ENCODE measurements around the gene IGLON5.

IGLON5 gene

GRCh38 chr19:51339313-51339686 lies 27.9 kb downstream of the IGLON5 start:
- peak; percentile 18 for ATAC-seq
- TF ChIP-seq TCF4 (CRISPR knock-in tag; IDR thresholded peaks at IDR 0.05; ENCODE audit: borderline replicate concordance): no peak
- TF ChIP-seq ISL1 (CRISPR knock-in tag; IDR thresholded peaks at IDR 0.05): no peak
- TF ChIP-seq ZFP3 (CRISPR knock-in tag; IDR thresholded peaks at IDR 0.05): no peak
- TF ChIP-seq ESRRG (CRISPR knock-in tag; IDR thresholded peaks at IDR 0.05): no peak
- TF ChIP-seq PATZ1 (CRISPR knock-in tag; IDR thresholded peaks at IDR 0.05; ENCODE audit: borderline replicate concordance): no peak
- no peak for TF ChIP-seq CSDC2 (CRISPR knock-in tag; IDR thresholded peaks at IDR 0.05)
- no peak for TF ChIP-seq ZNF565 (CRISPR knock-in tag; conservative IDR thresholded peaks at IDR 0.05; ENCODE audit: low read depth)
- TF ChIP-seq GLIS3 (CRISPR knock-in tag; IDR thresholded peaks at IDR 0.05): no peak
- TF ChIP-seq ZFP30 (CRISPR knock-in tag; IDR thresholded peaks at IDR 0.05): no peak
- no peak for TF ChIP-seq POU6F1 (CRISPR knock-in tag; IDR thresholded peaks at IDR 0.05; ENCODE audit: borderline replicate concordance, low read depth)
- TF ChIP-seq SNAI2 (CRISPR knock-in tag; IDR thresholded peaks at IDR 0.05): no peak
- no peak for TF ChIP-seq ZC3H10 (CRISPR knock-in tag; IDR thresholded peaks at IDR 0.05)
- no peak for TF ChIP-seq ARNTL (CRISPR knock-in tag; IDR thresholded peaks at IDR 0.05; ENCODE audit: borderline replicate concordance, low read depth)
- no peak for TF ChIP-seq ZNF70 (CRISPR knock-in tag; IDR thresholded peaks at IDR 0.05)
- no peak for TF ChIP-seq ZNF8 (CRISPR knock-in tag; IDR thresholded peaks at IDR 0.05)
- TF ChIP-seq TOX (CRISPR knock-in tag; IDR thresholded peaks at IDR 0.05; ENCODE audit: borderline replicate concordance): no peak

GRCh38 chr19:51339687-51340656 lies 28.5 kb downstream of the IGLON5 start:
- peak; percentile 92 for ATAC-seq
- TF ChIP-seq ZNF8 (CRISPR knock-in tag; IDR thresholded peaks at IDR 0.05) (no peak), ZFP30 (CRISPR knock-in tag; IDR thresholded peaks at IDR 0.05) (no peak), ZC3H10 (CRISPR knock-in tag; IDR thresholded peaks at IDR 0.05) (0 out of 2 replicates have a peak, but pooled peaks have one; percentile 16), TOX (CRISPR knock-in tag; IDR thresholded peaks at IDR 0.05; ENCODE audit: borderline replicate concordance) (no peak), PPARA (CRISPR knock-in tag; IDR thresholded peaks at IDR 0.05; ENCODE audit: borderline replicate concordance) (no peak), ZNF565 (CRISPR knock-in tag; conservative IDR thresholded peaks at IDR 0.05; ENCODE audit: low read depth) (no peak), CSDC2 (CRISPR knock-in tag; IDR thresholded peaks at IDR 0.05) (no peak), CREB5 (CRISPR knock-in tag; IDR thresholded peaks at IDR 0.05; ENCODE audit: low read depth) (no peak), ZNF70 (CRISPR knock-in tag; IDR thresholded peaks at IDR 0.05) (no peak), OSR1 (CRISPR knock-in tag; IDR thresholded peaks at IDR 0.05) (no peak), ARNTL (CRISPR knock-in tag; IDR thresholded peaks at IDR 0.05; ENCODE audit: borderline replicate concordance, low read depth) (0 out of 2 replicates have a peak, but pooled peaks have one; percentile 52), BACH2 (CRISPR knock-in tag; IDR thresholded peaks at IDR 0.05; ENCODE audit: borderline replicate concordance) (no peak), ESRRG (CRISPR knock-in tag; IDR thresholded peaks at IDR 0.05) (no peak), TSHZ2 (CRISPR knock-in tag; IDR thresholded peaks at IDR 0.05) (no peak), POU6F1 (CRISPR knock-in tag; IDR thresholded peaks at IDR 0.05; ENCODE audit: borderline replicate concordance, low read depth) (no peak), CSRNP3 (CRISPR knock-in tag; IDR thresholded peaks at IDR 0.05) (no peak), TCF4 (CRISPR knock-in tag; IDR thresholded peaks at IDR 0.05; ENCODE audit: borderline replicate concordance) (no peak), ISL1 (CRISPR knock-in tag; IDR thresholded peaks at IDR 0.05) (no peak), SNAI2 (CRISPR knock-in tag; IDR thresholded peaks at IDR 0.05) (no peak), GLIS3 (CRISPR knock-in tag; IDR thresholded peaks at IDR 0.05) (no peak), PATZ1 (CRISPR knock-in tag; IDR thresholded peaks at IDR 0.05; ENCODE audit: borderline replicate concordance) (no peak), ZFP3 (CRISPR knock-in tag; IDR thresholded peaks at IDR 0.05) (0 out of 2 replicates have a peak, but pooled peaks have one; percentile 21)

All from SK-N-SH treated with all-trans-retinoic acid at 6 μM for 48 hours (cell line).